Measurements from ENCODE around the gene TLE4. TPM values are rescaled to one million over a fixed set of nuclear protein-coding genes. Genes with fewer than 3 reads are reported as not detected.

The TLE4 gene
- total RNA-seq, 2 experiments from 2014 or later = 125 to 136 TPM

- ATAC-seq (ENCODE audit: poor library complexity) = no peak
- DNase-seq = no peak
- Histone ChIP-seq H3K27ac (ENCODE audit: low read depth in 1 of 2, low read length in 2 of 2) (no peak overlapping the region), H3K27me3 (ENCODE audit: control insufficient read depth in 1 of 2, insufficient read depth in 2 of 2, low read length in 2 of 2) (no peaks in the 10 kb centered on the region), H3K36me3 (ENCODE audit: insufficient read depth, low read length) (no peaks in the 10 kb centered on the region), H3K9me3 (ENCODE audit: control insufficient read depth in 1 of 2, insufficient read depth in 1 of 2, low read length in 2 of 2) (no peaks in the 10 kb centered on the region), H3K4me1 (ENCODE audit: insufficient read depth, low read length) (no peaks in the 10 kb centered on the region), H3K4me3 (ENCODE audit: low read length) (no peak overlapping the region)
- ChIA-PET POLR2A (no interaction called here), CTCF (no interaction called here)
- H3K36me3 Mint-ChIP-seq (ENCODE audit: low read depth) = no peaks in the 10 kb centered on the region
- no peak overlapping the region for H3K27ac Mint-ChIP-seq
- no peaks in the 10 kb centered on the region for H3K4me1 Mint-ChIP-seq (ENCODE audit: low read depth)
- H3K27me3 Mint-ChIP-seq = no peaks in the 10 kb centered on the region
- no peak for TF ChIP-seq CTCF (IDR thresholded peaks at IDR 0.05)
- intact Hi-C loops (cut with DNase I, micrococcal nuclease) = no loop called here
- H3K4me3 Mint-ChIP-seq = no peak overlapping the region
- H3K9me3 Mint-ChIP-seq = no peaks in the 10 kb centered on the region
Measured at GRCh38 chr9:79769476-79770275, 197.9 kb downstream of the TLE4 start.

- H3K27me3 Mint-ChIP-seq = no peaks in the 10 kb centered on the region
- H3K4me1 Mint-ChIP-seq (ENCODE audit: low read depth) = no peaks in the 10 kb centered on the region
- H3K27ac ChIP-seq (ENCODE audit: low read depth in 1 of 2, low read length in 2 of 2) = no peak overlapping the region
- TF ChIP-seq CTCF (IDR thresholded peaks at IDR 0.05) = no peak
- no peaks in the 10 kb centered on the region for H3K27me3 ChIP-seq (ENCODE audit: control insufficient read depth in 1 of 2, insufficient read depth in 2 of 2, low read length in 2 of 2)
- ChIA-PET POLR2A (no interaction called here), CTCF (no interaction called here)
- H3K27ac Mint-ChIP-seq = no peak overlapping the region
- intact Hi-C loops (cut with DNase I, micrococcal nuclease) = no loop called here
- no peaks in the 10 kb centered on the region for H3K4me1 ChIP-seq (ENCODE audit: insufficient read depth, low read length)
- ATAC-seq (ENCODE audit: poor library complexity) (no peak), DNase-seq (no peak)
- no peaks in the 10 kb centered on the region for H3K9me3 ChIP-seq (ENCODE audit: control insufficient read depth in 1 of 2, insufficient read depth in 1 of 2, low read length in 2 of 2)
- H3K4me3 ChIP-seq (ENCODE audit: low read length) = no peak overlapping the region
- H3K9me3 Mint-ChIP-seq = no peaks in the 10 kb centered on the region
- H3K36me3 Mint-ChIP-seq (ENCODE audit: low read depth) = no peaks in the 10 kb centered on the region
- H3K36me3 ChIP-seq (ENCODE audit: insufficient read depth, low read length) = no peaks in the 10 kb centered on the region
- no peak overlapping the region for H3K4me3 Mint-ChIP-seq
Measured at GRCh38 chr9:79774356-79774755, 202.6 kb downstream of the TLE4 start.

Data from CD4-positive, alpha-beta T cell (primary cell).